Keratinocyte (primary cell): ENCODE data around the gene AFAP1L1.

ENCODE experiments used
- CTCF ChIP-seq, 3 experiments: IDR thresholded peaks in 1 of 3; conservative IDR thresholded peaks in 1 of 3; optimal IDR thresholded peaks in 1 of 3; 2 replicates in 2 of 3; 3 replicates in 1 of 3; pipeline versions ENCODE3 to v1.5.1; 2011; ENCODE audit warnings: low read length in 3 of 3, mild to moderate bottlenecking in 3 of 3, moderate library complexity in 2 of 3, control low read depth in 1 of 3, inconsistent platforms in 1 of 3; ENCODE audit not compliant: insufficient read depth in 2 of 3; ENCODE audit errors: extremely low read depth in 1 of 3
- EZH2 ChIP-seq: IDR thresholded peaks from one replicate; pipeline ENCODE4 v1.6.1; 2012; ENCODE audit warnings: inconsistent platforms, mild to moderate bottlenecking, low read length, moderate library complexity

- TF ChIP-seq CTCF (optimal IDR thresholded peaks at IDR 0.05 in 1 of 3, IDR thresholded peaks at IDR 0.05 in 1 of 3, conservative IDR thresholded peaks at IDR 0.05 in 1 of 3; ENCODE audit: extremely low read depth in 1 of 3, insufficient read depth in 2 of 3, low read length in 3 of 3): peak; percentile 57 to 75 (median 74)
- no peak for TF ChIP-seq EZH2
Observed at GRCh38 chr5:149317281-149318048, 45.8 kb downstream of the AFAP1L1 start.
